Measurements from ENCODE around the gene SINHCAF. TPM values are rescaled to one million over a fixed set of nuclear protein-coding genes. Genes with fewer than 3 reads are reported as not detected.
A peak's percentile ranks its signal among the peaks of the same experiment; 100 is the strongest.

The SINHCAF gene
- total and polyA plus RNA-seq, 2 experiments from 2014 or later: 581 to 686 TPM

DNA sequence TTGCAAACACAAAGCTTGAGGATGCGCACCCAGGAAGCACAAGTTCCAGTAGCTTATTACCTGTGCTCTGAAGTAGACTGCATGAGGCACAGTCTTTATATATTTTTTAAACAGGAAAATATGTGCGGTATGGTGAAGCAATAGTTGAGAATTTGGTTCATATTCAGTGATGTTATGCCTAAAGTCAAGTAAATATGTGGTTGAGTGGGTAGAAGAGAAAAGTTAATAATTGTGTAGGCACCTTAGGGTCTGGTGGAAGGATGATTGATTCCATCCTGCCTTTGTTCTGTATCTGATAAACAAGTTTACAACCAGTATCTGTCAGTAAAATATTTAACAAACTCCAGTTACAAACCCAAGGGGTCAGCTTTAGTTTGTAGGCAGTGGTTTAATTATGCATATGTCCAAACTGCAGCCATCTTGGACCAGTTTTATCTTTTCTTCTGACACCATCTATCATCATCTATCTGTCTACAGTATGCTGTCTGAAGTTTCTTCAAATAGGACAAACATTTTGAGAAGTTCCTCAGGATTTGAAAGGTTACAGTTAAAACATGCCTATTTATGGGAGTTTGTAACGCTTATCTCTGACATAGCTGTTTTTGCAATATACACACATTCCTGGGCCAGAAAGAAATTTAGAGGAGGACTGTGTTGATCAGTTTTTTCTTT is 10.8 kb downstream of the SINHCAF start:
- H4K20me1 ChIP-seq (replicated peaks; ENCODE audit: insufficient read depth): peaks cover 95% of the 10 kb centered on the region
- peaks cover 50% of the 10 kb centered on the region for H3K36me3 Mint-ChIP-seq (ENCODE audit: low read depth)
- H3K79me2 ChIP-seq (replicated peaks; ENCODE audit: insufficient read depth): peaks cover 100% of the 10 kb centered on the region
- no peaks in the 10 kb centered on the region for H3K27me3 ChIP-seq (ENCODE audit: insufficient read depth)
- peaks cover 5% of the 10 kb centered on the region; the same call in 1 of the 2 replicates for H3F3A ChIP-seq (replicated peaks; ENCODE audit: low read depth)
- H2AFZ ChIP-seq: no peak overlapping the region
- no peak overlapping the region for H3K27ac Mint-ChIP-seq
- peaks cover 12% of the 10 kb centered on the region for H3K27me3 Mint-ChIP-seq (ENCODE audit: insufficient read depth, low read depth, poor library complexity)
- no peaks in the 10 kb centered on the region; the same call in 2 of the 3 replicates for H3K9me3 Mint-ChIP-seq
- ATAC-seq (no peak), DNase-seq (ENCODE audit: low spot score) (no peak)
- H3K4me1 Mint-ChIP-seq: peaks cover 86% of the 10 kb centered on the region
- no peak overlapping the region for H3K4me3 ChIP-seq
- H3K36me3 ChIP-seq (ENCODE audit: insufficient read depth): no peaks in the 10 kb centered on the region
- peak overlapping the region; percentile 18; the same call in 1 of the 2 replicates for H3K27ac ChIP-seq (ENCODE audit: low read depth)
- peak overlapping the region; percentile 93 for H3K4me2 ChIP-seq
- H3K4me3 Mint-ChIP-seq: no peak overlapping the region
- peaks cover 88% of the 10 kb centered on the region for H3K4me1 ChIP-seq (ENCODE audit: insufficient read depth)
- no peaks in the 10 kb centered on the region for H3K9me2 ChIP-seq (ENCODE audit: insufficient read depth)
- 0 out of 2 replicates have a peak, but pooled peaks have one; percentile 1 for TF ChIP-seq POLR2AphosphoS5 (IDR thresholded peaks at IDR 0.05; ENCODE audit: low read depth)
- TF ChIP-seq, protein P1, sequence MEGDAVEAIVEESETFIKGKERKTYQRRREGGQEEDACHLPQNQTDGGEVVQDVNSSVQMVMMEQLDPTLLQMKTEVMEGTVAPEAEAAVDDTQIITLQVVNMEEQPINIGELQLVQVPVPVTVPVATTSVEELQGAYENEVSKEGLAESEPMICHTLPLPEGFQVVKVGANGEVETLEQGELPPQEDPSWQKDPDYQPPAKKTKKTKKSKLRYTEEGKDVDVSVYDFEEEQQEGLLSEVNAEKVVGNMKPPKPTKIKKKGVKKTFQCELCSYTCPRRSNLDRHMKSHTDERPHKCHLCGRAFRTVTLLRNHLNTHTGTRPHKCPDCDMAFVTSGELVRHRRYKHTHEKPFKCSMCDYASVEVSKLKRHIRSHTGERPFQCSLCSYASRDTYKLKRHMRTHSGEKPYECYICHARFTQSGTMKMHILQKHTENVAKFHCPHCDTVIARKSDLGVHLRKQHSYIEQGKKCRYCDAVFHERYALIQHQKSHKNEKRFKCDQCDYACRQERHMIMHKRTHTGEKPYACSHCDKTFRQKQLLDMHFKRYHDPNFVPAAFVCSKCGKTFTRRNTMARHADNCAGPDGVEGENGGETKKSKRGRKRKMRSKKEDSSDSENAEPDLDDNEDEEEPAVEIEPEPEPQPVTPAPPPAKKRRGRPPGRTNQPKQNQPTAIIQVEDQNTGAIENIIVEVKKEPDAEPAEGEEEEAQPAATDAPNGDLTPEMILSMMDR (conservative IDR thresholded peaks at IDR 0.05; ENCODE audit: low read depth in 2 of 2): no peak

DNA sequence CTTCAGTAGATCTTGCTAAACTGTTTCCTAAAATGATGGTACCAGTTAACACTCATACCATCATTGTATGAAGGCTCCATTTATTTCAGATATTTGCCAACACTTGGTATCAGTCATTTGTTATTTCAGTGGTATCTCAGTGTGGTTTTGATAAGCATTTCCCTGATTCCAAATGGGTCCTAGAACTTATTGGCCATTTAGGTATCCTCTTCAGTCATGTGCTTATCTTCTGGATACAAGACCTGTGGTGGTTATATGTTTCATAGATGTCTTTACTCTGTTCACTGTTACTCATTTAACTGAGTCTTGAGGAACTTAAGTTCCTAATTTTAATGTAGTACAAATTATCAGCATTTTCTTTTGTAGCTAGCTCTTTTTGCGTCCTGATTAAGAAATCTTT is 13.5 kb downstream of the SINHCAF start:
- H3K27ac Mint-ChIP-seq: no peak overlapping the region
- peaks cover 57% of the 10 kb centered on the region for H3K36me3 Mint-ChIP-seq (ENCODE audit: low read depth)
- no peaks in the 10 kb centered on the region for H3K36me3 ChIP-seq (ENCODE audit: insufficient read depth)
- H3K4me3 ChIP-seq: no peak overlapping the region
- H3K4me2 ChIP-seq: no peak overlapping the region
- no peaks in the 10 kb centered on the region; the same call in 2 of the 3 replicates for H3K9me3 Mint-ChIP-seq
- peaks cover 11% of the 10 kb centered on the region for H3K27me3 Mint-ChIP-seq (ENCODE audit: insufficient read depth, low read depth, poor library complexity)
- H3K79me2 ChIP-seq (replicated peaks; ENCODE audit: insufficient read depth): peaks cover 100% of the 10 kb centered on the region
- H3K4me1 Mint-ChIP-seq: peaks cover 80% of the 10 kb centered on the region
- peaks cover 83% of the 10 kb centered on the region for H3K4me1 ChIP-seq (ENCODE audit: insufficient read depth)
- no peaks in the 10 kb centered on the region for H3K27me3 ChIP-seq (ENCODE audit: insufficient read depth)
- no peak overlapping the region for H3K27ac ChIP-seq (ENCODE audit: low read depth)
- no peak overlapping the region for H3K4me3 Mint-ChIP-seq
- DNase-seq (ENCODE audit: low spot score): no peak
- ATAC-seq: no peak
- no peaks in the 10 kb centered on the region for H3K9me2 ChIP-seq (ENCODE audit: insufficient read depth)
- peaks cover 8% of the 10 kb centered on the region; the same call in 1 of the 2 replicates for H3F3A ChIP-seq (replicated peaks; ENCODE audit: low read depth)
- H2AFZ ChIP-seq: no peak overlapping the region
- peaks cover 96% of the 10 kb centered on the region for H4K20me1 ChIP-seq (replicated peaks; ENCODE audit: insufficient read depth)
- TF ChIP-seq, protein P2, sequence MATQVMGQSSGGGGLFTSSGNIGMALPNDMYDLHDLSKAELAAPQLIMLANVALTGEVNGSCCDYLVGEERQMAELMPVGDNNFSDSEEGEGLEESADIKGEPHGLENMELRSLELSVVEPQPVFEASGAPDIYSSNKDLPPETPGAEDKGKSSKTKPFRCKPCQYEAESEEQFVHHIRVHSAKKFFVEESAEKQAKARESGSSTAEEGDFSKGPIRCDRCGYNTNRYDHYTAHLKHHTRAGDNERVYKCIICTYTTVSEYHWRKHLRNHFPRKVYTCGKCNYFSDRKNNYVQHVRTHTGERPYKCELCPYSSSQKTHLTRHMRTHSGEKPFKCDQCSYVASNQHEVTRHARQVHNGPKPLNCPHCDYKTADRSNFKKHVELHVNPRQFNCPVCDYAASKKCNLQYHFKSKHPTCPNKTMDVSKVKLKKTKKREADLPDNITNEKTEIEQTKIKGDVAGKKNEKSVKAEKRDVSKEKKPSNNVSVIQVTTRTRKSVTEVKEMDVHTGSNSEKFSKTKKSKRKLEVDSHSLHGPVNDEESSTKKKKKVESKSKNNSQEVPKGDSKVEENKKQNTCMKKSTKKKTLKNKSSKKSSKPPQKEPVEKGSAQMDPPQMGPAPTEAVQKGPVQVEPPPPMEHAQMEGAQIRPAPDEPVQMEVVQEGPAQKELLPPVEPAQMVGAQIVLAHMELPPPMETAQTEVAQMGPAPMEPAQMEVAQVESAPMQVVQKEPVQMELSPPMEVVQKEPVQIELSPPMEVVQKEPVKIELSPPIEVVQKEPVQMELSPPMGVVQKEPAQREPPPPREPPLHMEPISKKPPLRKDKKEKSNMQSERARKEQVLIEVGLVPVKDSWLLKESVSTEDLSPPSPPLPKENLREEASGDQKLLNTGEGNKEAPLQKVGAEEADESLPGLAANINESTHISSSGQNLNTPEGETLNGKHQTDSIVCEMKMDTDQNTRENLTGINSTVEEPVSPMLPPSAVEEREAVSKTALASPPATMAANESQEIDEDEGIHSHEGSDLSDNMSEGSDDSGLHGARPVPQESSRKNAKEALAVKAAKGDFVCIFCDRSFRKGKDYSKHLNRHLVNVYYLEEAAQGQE (IDR thresholded peaks at IDR 0.05; ENCODE audit: unreplicated experiment): no peak
- TF ChIP-seq NANOG (IDR thresholded peaks at IDR 0.05; ENCODE audit: borderline replicate concordance): no peak
- TF ChIP-seq, protein P3, sequence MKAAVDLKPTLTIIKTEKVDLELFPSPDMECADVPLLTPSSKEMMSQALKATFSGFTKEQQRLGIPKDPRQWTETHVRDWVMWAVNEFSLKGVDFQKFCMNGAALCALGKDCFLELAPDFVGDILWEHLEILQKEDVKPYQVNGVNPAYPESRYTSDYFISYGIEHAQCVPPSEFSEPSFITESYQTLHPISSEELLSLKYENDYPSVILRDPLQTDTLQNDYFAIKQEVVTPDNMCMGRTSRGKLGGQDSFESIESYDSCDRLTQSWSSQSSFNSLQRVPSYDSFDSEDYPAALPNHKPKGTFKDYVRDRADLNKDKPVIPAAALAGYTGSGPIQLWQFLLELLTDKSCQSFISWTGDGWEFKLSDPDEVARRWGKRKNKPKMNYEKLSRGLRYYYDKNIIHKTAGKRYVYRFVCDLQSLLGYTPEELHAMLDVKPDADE (IDR thresholded peaks at IDR 0.05): no peak
- TF ChIP-seq, protein P4, sequence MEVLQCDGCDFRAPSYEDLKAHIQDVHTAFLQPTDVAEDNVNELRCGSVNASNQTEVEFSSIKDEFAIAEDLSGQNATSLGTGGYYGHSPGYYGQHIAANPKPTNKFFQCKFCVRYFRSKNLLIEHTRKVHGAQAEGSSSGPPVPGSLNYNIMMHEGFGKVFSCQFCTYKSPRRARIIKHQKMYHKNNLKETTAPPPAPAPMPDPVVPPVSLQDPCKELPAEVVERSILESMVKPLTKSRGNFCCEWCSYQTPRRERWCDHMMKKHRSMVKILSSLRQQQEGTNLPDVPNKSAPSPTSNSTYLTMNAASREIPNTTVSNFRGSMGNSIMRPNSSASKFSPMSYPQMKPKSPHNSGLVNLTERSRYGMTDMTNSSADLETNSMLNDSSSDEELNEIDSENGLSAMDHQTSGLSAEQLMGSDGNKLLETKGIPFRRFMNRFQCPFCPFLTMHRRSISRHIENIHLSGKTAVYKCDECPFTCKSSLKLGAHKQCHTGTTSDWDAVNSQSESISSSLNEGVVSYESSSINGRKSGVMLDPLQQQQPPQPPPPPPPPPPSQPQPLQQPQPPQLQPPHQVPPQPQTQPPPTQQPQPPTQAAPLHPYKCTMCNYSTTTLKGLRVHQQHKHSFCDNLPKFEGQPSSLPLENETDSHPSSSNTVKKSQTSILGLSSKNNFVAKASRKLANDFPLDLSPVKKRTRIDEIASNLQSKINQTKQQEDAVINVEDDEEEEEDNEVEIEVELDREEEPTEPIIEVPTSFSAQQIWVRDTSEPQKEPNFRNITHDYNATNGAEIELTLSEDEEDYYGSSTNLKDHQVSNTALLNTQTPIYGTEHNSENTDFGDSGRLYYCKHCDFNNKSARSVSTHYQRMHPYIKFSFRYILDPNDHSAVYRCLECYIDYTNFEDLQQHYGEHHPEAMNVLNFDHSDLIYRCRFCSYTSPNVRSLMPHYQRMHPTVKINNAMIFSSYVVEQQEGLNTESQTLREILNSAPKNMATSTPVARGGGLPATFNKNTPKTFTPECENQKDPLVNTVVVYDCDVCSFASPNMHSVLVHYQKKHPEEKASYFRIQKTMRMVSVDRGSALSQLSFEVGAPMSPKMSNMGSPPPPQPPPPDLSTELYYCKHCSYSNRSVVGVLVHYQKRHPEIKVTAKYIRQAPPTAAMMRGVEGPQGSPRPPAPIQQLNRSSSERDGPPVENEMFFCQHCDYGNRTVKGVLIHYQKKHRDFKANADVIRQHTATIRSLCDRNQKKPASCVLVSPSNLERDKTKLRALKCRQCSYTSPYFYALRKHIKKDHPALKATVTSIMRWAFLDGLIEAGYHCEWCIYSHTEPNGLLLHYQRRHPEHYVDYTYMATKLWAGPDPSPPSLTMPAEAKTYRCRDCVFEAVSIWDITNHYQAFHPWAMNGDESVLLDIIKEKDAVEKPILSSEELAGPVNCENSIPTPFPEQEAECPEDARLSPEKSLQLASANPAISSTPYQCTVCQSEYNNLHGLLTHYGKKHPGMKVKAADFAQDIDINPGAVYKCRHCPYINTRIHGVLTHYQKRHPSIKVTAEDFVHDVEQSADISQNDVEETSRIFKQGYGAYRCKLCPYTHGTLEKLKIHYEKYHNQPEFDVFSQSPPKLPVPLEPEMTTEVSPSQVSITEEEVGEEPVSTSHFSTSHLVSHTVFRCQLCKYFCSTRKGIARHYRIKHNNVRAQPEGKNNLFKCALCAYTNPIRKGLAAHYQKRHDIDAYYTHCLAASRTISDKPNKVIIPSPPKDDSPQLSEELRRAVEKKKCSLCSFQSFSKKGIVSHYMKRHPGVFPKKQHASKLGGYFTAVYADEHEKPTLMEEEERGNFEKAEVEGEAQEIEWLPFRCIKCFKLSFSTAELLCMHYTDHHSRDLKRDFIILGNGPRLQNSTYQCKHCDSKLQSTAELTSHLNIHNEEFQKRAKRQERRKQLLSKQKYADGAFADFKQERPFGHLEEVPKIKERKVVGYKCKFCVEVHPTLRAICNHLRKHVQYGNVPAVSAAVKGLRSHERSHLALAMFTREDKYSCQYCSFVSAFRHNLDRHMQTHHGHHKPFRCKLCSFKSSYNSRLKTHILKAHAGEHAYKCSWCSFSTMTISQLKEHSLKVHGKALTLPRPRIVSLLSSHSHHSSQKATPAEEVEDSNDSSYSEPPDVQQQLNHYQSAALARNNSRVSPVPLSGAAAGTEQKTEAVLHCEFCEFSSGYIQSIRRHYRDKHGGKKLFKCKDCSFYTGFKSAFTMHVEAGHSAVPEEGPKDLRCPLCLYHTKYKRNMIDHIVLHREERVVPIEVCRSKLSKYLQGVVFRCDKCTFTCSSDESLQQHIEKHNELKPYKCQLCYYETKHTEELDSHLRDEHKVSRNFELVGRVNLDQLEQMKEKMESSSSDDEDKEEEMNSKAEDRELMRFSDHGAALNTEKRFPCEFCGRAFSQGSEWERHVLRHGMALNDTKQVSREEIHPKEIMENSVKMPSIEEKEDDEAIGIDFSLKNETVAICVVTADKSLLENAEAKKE (CRISPR knock-in tag; IDR thresholded peaks at IDR 0.05): no peak
- no peak for TF ChIP-seq ZNF331 (CRISPR knock-in tag; IDR thresholded peaks at IDR 0.05; ENCODE audit: low read depth)
- TF ChIP-seq EZH2phosphoT487 (IDR thresholded peaks at IDR 0.05; ENCODE audit: unreplicated experiment): no peak
- TF ChIP-seq POLR2AphosphoS5 (IDR thresholded peaks at IDR 0.05; ENCODE audit: low read depth): no peak
